ENCODE results near the gene ZHX3.

DNA sequence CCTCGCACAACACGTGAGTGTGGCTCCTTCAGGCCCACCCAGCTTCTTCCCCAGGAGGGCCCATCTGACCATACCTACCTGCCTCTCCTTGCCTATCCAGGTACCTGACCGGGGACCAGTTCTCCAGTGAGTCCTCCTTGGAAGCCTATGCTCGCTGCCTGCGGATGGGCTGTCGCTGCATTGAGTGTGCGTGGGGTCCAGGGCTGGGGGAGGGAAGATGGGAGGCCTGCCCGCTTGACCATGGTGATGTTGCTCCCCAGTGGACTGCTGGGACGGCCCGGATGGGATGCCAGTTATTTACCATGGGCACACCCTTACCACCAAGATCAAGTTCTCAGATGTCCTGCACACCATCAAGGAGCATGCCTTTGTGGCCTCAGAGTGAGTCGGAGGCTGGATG lies 153.7 kb downstream of the ZHX3 start:
- TF ChIP-seq, protein P1, sequence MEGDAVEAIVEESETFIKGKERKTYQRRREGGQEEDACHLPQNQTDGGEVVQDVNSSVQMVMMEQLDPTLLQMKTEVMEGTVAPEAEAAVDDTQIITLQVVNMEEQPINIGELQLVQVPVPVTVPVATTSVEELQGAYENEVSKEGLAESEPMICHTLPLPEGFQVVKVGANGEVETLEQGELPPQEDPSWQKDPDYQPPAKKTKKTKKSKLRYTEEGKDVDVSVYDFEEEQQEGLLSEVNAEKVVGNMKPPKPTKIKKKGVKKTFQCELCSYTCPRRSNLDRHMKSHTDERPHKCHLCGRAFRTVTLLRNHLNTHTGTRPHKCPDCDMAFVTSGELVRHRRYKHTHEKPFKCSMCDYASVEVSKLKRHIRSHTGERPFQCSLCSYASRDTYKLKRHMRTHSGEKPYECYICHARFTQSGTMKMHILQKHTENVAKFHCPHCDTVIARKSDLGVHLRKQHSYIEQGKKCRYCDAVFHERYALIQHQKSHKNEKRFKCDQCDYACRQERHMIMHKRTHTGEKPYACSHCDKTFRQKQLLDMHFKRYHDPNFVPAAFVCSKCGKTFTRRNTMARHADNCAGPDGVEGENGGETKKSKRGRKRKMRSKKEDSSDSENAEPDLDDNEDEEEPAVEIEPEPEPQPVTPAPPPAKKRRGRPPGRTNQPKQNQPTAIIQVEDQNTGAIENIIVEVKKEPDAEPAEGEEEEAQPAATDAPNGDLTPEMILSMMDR (IDR thresholded peaks at IDR 0.05), result no peak
- no peak for TF ChIP-seq EZH2 (IDR thresholded peaks at IDR 0.05; ENCODE audit: borderline replicate concordance, insufficient read depth, low read depth, low read length, poor library complexity, severe bottlenecking)

Data from B cell (primary cell).